ENCODE measurements around the gene SAMHD1.
"Not testable (repeated sequence)": the region's sequence is repeated elsewhere in the genome, so short reads cannot be mapped to it uniquely, and the experiment has no call there.

SAMHD1 gene

DNA sequence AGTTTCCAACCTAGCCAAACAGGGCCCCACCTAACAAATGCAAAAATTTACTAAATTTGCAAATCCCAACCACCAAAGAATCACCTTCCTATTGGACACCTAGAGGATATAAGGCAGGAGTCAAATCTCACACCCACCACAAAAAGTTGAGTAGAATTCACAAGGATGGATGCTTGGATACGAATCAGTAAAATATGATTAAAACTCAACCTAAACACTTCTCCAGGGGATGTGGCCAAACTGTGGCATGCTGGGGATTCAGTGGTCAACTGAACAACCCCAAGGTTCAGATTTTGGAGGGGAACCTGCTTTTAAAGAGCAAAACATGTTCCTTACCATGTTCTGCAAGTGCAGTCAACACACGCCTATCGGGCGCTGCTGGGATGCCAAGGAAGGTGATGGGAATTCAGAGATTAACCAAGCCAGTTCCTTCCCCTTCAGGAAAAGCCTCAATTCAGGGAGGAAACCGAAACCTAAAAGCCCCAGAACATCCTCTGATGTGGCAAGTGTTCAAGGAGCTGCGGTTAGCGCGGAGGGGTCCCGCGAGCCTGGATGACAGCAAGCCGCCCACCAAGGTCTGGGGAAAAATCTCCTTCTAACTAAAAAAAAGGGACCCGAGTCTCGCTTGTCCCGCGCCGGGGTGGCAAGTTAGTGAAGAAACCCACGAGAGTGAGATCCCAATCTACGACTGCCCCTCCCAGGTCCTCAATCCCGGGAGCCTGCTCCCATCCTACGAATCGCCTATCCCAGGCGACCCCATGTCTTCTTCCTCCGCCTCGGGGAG, 902 bp downstream of the SAMHD1 start:
- TF ChIP-seq, protein P1, sequence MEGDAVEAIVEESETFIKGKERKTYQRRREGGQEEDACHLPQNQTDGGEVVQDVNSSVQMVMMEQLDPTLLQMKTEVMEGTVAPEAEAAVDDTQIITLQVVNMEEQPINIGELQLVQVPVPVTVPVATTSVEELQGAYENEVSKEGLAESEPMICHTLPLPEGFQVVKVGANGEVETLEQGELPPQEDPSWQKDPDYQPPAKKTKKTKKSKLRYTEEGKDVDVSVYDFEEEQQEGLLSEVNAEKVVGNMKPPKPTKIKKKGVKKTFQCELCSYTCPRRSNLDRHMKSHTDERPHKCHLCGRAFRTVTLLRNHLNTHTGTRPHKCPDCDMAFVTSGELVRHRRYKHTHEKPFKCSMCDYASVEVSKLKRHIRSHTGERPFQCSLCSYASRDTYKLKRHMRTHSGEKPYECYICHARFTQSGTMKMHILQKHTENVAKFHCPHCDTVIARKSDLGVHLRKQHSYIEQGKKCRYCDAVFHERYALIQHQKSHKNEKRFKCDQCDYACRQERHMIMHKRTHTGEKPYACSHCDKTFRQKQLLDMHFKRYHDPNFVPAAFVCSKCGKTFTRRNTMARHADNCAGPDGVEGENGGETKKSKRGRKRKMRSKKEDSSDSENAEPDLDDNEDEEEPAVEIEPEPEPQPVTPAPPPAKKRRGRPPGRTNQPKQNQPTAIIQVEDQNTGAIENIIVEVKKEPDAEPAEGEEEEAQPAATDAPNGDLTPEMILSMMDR (IDR thresholded peaks at IDR 0.05; ENCODE audit: extremely low read depth, missing control alignments), result no peak
- DNase-seq (ENCODE audit: low spot score), result no peak

DNA sequence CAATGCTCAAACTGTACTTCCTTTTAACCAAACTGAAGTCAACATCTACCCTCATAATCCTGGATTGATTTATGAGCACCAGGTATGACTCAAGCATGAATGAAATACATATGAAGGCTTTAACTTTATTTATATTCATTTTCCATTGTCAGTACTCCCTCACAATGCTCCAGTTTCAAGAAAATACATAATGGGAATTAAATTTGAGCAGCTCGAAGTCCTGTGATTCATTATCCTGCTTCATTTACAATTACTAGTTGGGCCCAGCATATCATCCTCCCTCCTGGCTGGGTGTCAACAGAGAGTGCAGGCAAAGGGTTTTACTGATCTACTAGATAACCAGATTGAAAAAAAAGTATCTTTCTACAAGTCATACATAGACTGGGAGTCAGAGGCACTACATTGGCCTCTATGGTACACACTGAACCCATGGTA, 10.1 kb downstream of the SAMHD1 start:
- TF ChIP-seq, protein P1 (IDR thresholded peaks at IDR 0.05; ENCODE audit: extremely low read depth, missing control alignments), result no peak
- no peak for DNase-seq (ENCODE audit: low spot score)

DNA sequence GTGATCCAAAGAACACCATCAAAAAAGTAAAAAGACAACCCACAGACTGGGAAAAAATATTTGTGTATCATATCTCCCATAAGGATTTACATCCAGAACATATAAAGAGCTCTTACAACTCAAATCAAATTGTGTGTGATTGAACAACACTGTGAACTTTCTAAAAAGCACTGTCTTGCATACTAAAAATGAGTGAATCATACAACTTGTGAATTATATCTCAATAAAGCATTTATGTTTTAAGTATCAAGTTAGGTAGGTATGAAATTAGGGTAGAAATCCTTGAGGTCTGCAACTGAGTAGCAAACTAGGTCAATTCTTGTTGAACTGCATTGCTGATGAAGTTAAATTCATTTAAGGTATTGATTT, 14.1 kb downstream of the SAMHD1 start:
- no peak for DNase-seq (ENCODE audit: low spot score)
- TF ChIP-seq, protein P1 (IDR thresholded peaks at IDR 0.05; ENCODE audit: extremely low read depth, missing control alignments), result no peak

GRCh38 chr20:36936761-36937401, 14.6 kb downstream of the SAMHD1 start:
- DNase-seq (ENCODE audit: low spot score), result not testable (repeated sequence)

GRCh38 chr20:36936341-36936740, 15.2 kb downstream of the SAMHD1 start:
- TF ChIP-seq, protein P1 (IDR thresholded peaks at IDR 0.05; ENCODE audit: extremely low read depth, missing control alignments), result no peak
- DNase-seq (ENCODE audit: low spot score), result no peak

DNA sequence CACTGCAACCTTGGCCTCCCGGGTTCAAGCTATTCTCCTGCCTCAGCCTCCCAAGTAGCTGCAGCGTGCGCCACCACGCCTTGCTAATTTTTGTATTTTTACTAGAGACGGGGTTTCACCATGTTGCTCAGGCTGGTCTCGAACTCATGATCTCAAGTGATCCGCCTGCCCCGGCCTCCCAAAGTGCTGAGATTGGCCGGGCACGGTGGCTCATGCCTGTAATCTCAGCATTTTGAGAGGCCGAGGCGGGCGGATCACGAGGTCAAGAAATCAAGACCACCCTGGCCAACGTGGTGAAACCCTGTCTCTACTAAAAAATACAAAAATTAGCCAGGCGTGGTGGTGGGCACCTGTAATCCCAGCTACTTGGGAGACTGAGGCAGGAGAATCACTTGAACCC, 17.9 kb downstream of the SAMHD1 start:
- DNase-seq (ENCODE audit: low spot score), result not testable (repeated sequence)

DNA sequence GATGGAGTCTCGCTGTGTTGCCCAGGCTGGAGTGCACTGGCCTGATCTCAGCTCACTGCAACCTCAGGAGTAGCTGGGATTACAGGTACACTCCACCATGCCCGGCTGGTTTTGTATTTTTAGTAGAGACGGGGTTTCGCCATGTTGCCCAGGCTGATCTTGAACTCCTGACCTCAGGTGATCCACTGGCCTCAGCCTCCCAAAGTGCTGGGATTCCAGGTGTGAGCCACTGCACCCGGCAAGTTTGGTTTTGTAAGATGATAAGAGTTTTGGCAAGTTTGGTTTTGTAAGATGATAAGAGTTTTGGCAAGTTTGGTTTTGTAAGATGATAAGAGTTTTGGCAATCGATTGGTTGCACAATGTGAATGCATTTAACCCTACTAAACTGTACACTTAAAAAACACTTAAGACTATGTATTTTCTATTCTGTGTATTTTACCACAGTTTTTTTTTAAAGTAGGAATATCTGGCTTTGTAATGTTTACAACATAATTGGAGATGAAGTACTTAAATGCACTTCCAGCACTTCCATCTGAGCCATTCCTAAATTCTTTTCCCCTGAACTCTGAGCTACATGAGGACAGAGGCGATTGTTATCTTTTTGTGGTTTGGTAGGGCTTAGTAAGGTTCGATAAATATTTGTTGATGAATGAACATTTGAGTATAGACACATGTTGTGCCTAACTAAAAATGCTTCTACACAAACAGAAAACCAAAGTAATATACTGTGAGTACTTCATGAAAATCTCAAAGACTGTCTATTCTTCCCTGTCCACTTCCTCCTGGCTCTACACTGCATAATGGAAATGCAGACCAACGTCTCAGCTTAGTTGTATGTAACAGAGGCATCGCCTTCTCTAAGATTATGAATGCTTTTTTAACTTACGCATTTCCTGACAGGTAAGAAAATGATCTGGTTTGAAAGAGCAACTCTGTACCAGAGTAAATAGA, 18.8 kb downstream of the SAMHD1 start:
- no peak for DNase-seq (ENCODE audit: low spot score)
- TF ChIP-seq, protein P1 (IDR thresholded peaks at IDR 0.05; ENCODE audit: extremely low read depth, missing control alignments), result no peak

GRCh38 chr20:36932067-36932466, 19.4 kb downstream of the SAMHD1 start:
- DNase-seq (ENCODE audit: low spot score), result not testable (repeated sequence)

Data from GM20000 (cell line).